ENCODE data around the gene CLIC4.
"Not testable (repeated sequence)": the region's sequence is repeated elsewhere in the genome, so short reads cannot be mapped to it uniquely, and the experiment has no call there.

Gene CLIC4

GRCh38 chr1:24875257-24875656, 130.0 kb downstream of the CLIC4 start:
- DNase-seq (ENCODE audit: low read depth in 2 of 2) = no peak

- no peak for DNase-seq (ENCODE audit: low read depth in 2 of 2)
Measured at GRCh38 chr1:24875991-24876506, 130.8 kb downstream of the CLIC4 start.

- DNase-seq (ENCODE audit: low read depth in 2 of 2) = no peak
Measured at GRCh38 chr1:24878045-24878444, 132.8 kb downstream of the CLIC4 start.

- DNase-seq (ENCODE audit: low read depth in 2 of 2) = no peak
Measured at GRCh38 chr1:24878775-24879742, 133.8 kb downstream of the CLIC4 start.

- no peak for DNase-seq (ENCODE audit: low read depth in 2 of 2)
Measured at GRCh38 chr1:24881034-24881433, 135.8 kb downstream of the CLIC4 start.

GRCh38 chr1:24884751-24885150, 139.5 kb downstream of the CLIC4 start:
- no peak for DNase-seq (ENCODE audit: low read depth in 2 of 2)

- DNase-seq (ENCODE audit: low read depth in 2 of 2) = no peak
Measured at GRCh38 chr1:24886241-24886640, 141.0 kb downstream of the CLIC4 start.

- no peak for DNase-seq (ENCODE audit: low read depth in 2 of 2)
Measured at GRCh38 chr1:24888061-24888970, 143.1 kb downstream of the CLIC4 start.

GRCh38 chr1:24888971-24889676, 143.9 kb downstream of the CLIC4 start:
- no peak for DNase-seq (ENCODE audit: low read depth in 2 of 2)

- DNase-seq (ENCODE audit: low read depth in 2 of 2) = no peak
Measured at GRCh38 chr1:24890887-24891286, 145.6 kb downstream of the CLIC4 start.

- DNase-seq (ENCODE audit: low read depth in 2 of 2) = not testable (repeated sequence)
Measured at GRCh38 chr1:24891367-24891766, 146.1 kb downstream of the CLIC4 start.

- no peak for DNase-seq (ENCODE audit: low read depth in 2 of 2)
Measured at GRCh38 chr1:24892188-24893153, 147.2 kb downstream of the CLIC4 start.

- DNase-seq (ENCODE audit: low read depth in 2 of 2) = no peak
Measured at GRCh38 chr1:24893431-24893830, 148.2 kb downstream of the CLIC4 start.

All from stimulated activated CD8-positive, alpha-beta memory T cell treated with anti-CD3 and anti-CD28 coated beads, Interleukin-15, amount 100 ng/mL, for 4 hours (primary cell).